HUES64 (cell line): ENCODE data around the gene TMEM59L.
"Not testable (repeated sequence)": the region's sequence is repeated elsewhere in the genome, so short reads cannot be mapped to it uniquely, and the experiment has no call there.

ENCODE experiments used
- H3K27ac ChIP-seq: 2 replicates; pipeline ENCODE4 v1.7.0; 2013; ENCODE audit warnings: low read depth, low read length, inconsistent platforms
- H3K27me3 ChIP-seq: 2 replicates; pipeline ENCODE4 v1.6.1; 2013; ENCODE audit warnings: mild to moderate bottlenecking, low read length; ENCODE audit not compliant: insufficient read depth
- H3K36me3 ChIP-seq: 2 replicates; pipeline ENCODE4 v1.6.1; 2013; ENCODE audit warnings: mild to moderate bottlenecking, low read length; ENCODE audit not compliant: insufficient read depth
- H3K4me1 ChIP-seq: 2 replicates; pipeline ENCODE4 v1.6.1; 2013; ENCODE audit warnings: mild to moderate bottlenecking, low read length, moderate library complexity; ENCODE audit not compliant: insufficient read depth
- H3K4me3 ChIP-seq: 2 replicates; pipeline ENCODE4 v1.5.1; 2013; ENCODE audit warnings: mild to moderate bottlenecking, low read length, moderate library complexity
- H3K9ac ChIP-seq: 2 replicates; pipeline ENCODE4 v1.6.1; 2013; ENCODE audit warnings: mild to moderate bottlenecking, low read depth, low read length
- H3K9me3 ChIP-seq: 2 replicates; pipeline ENCODE4 v1.6.1; 2013; ENCODE audit warnings: low read depth, low read length; ENCODE audit not compliant: insufficient read depth
- WGBS: fragments of 150-250, 120-280 bp; methylation state at CpG from one replicate; pipeline ENCODE4 v1.1.7; 2013; ENCODE audit warnings: missing lambda C conversion rate; 5-methylcytosine and 5-hydroxymethylcytosine counted together

Gene TMEM59L

GRCh38 chr19:18587962-18588610, 24.6 kb upstream of the TMEM59L start:
- peak overlapping the region; percentile 95 for H3K27ac ChIP-seq
- H3K9ac ChIP-seq, result peak overlapping the region; percentile 92
- WGBS, result 59% methylated on average over 16 of the region's 16 CpGs
- no peaks in the 10 kb centered on the region for H3K9me3 ChIP-seq
- H3K27me3 ChIP-seq, result no peaks in the 10 kb centered on the region
- H3K4me3 ChIP-seq, result peak overlapping the region; percentile 83
- H3K36me3 ChIP-seq, result peaks cover 4% of the 10 kb centered on the region; the same call in 1 of the 2 replicates
- peaks cover 5% of the 10 kb centered on the region for H3K4me1 ChIP-seq

GRCh38 chr19:18588611-18589379, 23.9 kb upstream of the TMEM59L start, which contains the start of gene REX1BD:
Gene REX1BD, plus strand, starts transcription at chr19:18588798. Its CDS starts 4 bp downstream, at chr19:18588802.
- peaks cover 4% of the 10 kb centered on the region; the same call in 1 of the 2 replicates for H3K36me3 ChIP-seq
- H3K9ac ChIP-seq, result peak within 1 kb of the TSS; percentile 92
- H3K27me3 ChIP-seq, result no peaks in the 10 kb centered on the region
- H3K27ac ChIP-seq, result peak within 1 kb of the TSS; percentile 95
- peak within 1 kb of the TSS; percentile 83 for H3K4me3 ChIP-seq
- H3K4me1 ChIP-seq, result peaks cover 9% of the 10 kb centered on the region
- under 1% methylated on average over 72 of the region's 72 CpGs for WGBS
- no peaks in the 10 kb centered on the region for H3K9me3 ChIP-seq

- under 1% methylated on average over 50 of the region's 52 CpGs for WGBS
- H3K4me1 ChIP-seq, result peaks cover 9% of the 10 kb centered on the region
- peak overlapping the region; percentile 83 for H3K4me3 ChIP-seq
- H3K27me3 ChIP-seq, result no peaks in the 10 kb centered on the region; the same call in 1 of the 2 replicates
- no peaks in the 10 kb centered on the region for H3K9me3 ChIP-seq
- H3K36me3 ChIP-seq, result peaks cover 4% of the 10 kb centered on the region; the same call in 1 of the 2 replicates
- peak overlapping the region; percentile 92 for H3K9ac ChIP-seq
- H3K27ac ChIP-seq, result peak overlapping the region; percentile 95
Measured at GRCh38 chr19:18589380-18590272, 23.0 kb upstream of the TMEM59L start.

GRCh38 chr19:18590273-18591272, 22.1 kb upstream of the TMEM59L start:
- peaks cover 12% of the 10 kb centered on the region for H3K4me1 ChIP-seq
- H3K9me3 ChIP-seq, result no peaks in the 10 kb centered on the region
- H3K36me3 ChIP-seq, result peaks cover 4% of the 10 kb centered on the region; the same call in 1 of the 2 replicates
- peak overlapping the region; percentile 92 for H3K9ac ChIP-seq
- peak overlapping the region; percentile 83 for H3K4me3 ChIP-seq
- 30% methylated on average over 40 of the region's 40 CpGs for WGBS
- H3K27ac ChIP-seq, result peak overlapping the region; percentile 72
- H3K27me3 ChIP-seq, result no peaks in the 10 kb centered on the region; the same call in 1 of the 2 replicates

DNA sequence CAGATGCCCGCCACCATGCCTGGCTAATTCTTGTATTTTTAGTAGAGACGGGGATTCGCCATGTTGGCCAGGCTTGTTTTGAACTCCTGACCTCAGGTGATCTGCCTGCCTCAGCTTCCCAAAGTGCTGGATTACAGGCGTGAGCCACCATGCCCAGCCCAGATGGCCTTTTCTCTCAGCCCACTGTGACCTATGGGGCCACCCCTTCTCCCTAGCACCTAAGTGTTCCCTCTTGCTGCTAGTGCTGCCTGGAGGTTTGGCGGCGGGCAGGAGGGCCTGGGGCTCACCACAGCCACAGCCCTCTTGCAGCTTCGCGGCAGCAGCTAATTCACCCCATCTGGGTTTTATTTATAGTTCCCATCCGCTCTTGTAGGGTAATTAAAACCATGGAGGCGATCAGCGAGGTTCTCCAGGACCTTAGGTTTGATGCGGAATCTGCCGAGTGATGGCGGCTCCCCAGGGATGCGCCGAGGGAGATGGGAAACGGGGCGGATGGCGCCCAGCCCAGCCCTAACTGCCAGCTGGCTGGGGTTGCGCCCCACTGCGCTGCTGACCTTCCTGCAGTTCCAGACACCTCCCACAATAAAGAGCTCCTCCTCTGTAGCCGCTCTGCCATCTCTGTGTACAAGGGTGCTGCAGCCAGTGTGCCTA, 20.8 kb upstream of the TMEM59L start:
- Histone ChIP-seq H3K27ac (no peak overlapping the region), H3K9me3 (no peaks in the 10 kb centered on the region), H3K27me3 (no peaks in the 10 kb centered on the region; the same call in 1 of the 2 replicates), H3K4me3 (no peak overlapping the region), H3K36me3 (peaks cover 4% of the 10 kb centered on the region; the same call in 1 of the 2 replicates), H3K9ac (no peak overlapping the region), H3K4me1 (peaks cover 13% of the 10 kb centered on the region)
- 95% methylated on average over 22 of the region's 22 CpGs for WGBS

DNA sequence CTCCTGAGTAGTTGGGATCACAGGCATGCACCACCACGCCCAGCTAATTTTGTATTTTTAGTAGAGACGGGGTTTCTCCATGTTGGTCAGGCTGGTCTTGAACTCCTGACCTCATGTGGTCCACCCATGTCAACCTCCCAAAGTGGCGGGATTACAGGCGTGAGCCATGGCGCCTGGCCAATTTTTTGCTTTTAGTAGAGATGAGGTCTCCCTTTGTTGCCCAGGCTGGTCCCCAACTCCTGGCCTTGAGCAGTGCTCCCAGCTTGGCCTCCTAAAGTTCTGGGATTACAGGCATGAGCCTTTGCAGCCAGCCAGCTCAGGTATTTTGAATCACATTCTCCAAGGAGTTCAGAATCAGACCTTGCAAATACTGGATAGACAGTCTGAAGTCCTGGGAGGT, 19.9 kb upstream of the TMEM59L start:
- not testable (repeated sequence) for H3K27ac ChIP-seq, H3K27me3 ChIP-seq, H3K9me3 ChIP-seq, H3K4me3 ChIP-seq, H3K9ac ChIP-seq, H3K36me3 ChIP-seq
- 93% methylated on average over 5 of the region's 5 CpGs for WGBS
- H3K4me1 ChIP-seq, result peaks cover 18% of the 10 kb centered on the region

GRCh38 chr19:18593367-18594095, 19.1 kb upstream of the TMEM59L start:
- 20% methylated on average over 23 of the region's 25 CpGs for WGBS
- peaks cover 1% of the 10 kb centered on the region for H3K27me3 ChIP-seq
- H3K27ac ChIP-seq, result peak overlapping the region; percentile 89; the same call in 1 of the 2 replicates
- peaks cover 4% of the 10 kb centered on the region; the same call in 1 of the 2 replicates for H3K36me3 ChIP-seq
- peaks cover 14% of the 10 kb centered on the region for H3K4me1 ChIP-seq
- H3K9me3 ChIP-seq, result no peaks in the 10 kb centered on the region
- H3K9ac ChIP-seq, result peak overlapping the region; percentile 24
- peak overlapping the region; percentile 42 for H3K4me3 ChIP-seq

DNA sequence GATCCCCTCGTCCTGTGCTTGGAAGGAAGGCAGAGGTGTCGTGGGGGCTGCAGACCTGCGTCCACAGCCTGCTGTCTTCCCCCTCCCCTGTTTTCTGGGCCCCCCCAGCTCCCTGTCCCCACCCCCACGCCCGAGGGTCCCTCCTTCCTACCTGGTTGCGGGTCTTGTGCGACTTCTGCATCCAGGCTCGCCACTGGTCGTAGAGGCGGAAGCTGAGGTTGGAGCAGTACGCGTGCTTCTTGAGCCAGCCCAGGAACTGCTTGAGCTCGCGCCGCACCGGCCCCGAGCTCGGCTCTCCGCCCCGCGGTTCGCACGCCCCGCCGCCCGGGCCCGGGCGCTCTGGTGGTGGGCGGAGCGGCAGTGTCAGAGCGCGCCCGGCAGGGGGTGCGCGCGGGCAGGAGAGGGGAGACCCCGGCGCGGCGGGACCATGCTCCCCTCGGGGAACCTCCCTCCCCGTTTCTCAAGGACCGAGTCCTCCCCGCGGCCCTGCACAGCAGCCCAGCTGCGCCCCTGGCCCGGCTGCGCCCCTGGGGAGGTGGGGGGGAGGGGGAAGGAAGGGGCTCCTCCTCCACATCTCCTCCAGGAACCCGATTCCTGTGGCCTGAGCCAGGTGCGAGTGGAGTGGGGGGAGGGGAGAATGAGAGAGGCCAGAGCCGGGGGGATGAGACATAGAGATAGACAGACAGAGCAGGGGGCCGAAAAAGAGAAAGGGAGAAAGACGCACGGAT, 18.4 kb upstream of the TMEM59L start:
- H3K27ac ChIP-seq, result peak overlapping the region; percentile 89; the same call in 1 of the 2 replicates
- peak overlapping the region; percentile 59 for H3K9ac ChIP-seq
- H3K4me1 ChIP-seq, result peaks cover 14% of the 10 kb centered on the region
- H3K36me3 ChIP-seq, result peaks cover 4% of the 10 kb centered on the region; the same call in 1 of the 2 replicates
- under 1% methylated on average over 47 of the region's 54 CpGs for WGBS
- no peaks in the 10 kb centered on the region for H3K9me3 ChIP-seq
- H3K4me3 ChIP-seq, result peak overlapping the region; percentile 42
- H3K27me3 ChIP-seq, result peaks cover 6% of the 10 kb centered on the region
